A549 (cell line): ENCODE measurements around the gene CELF2. TPM values are rescaled to one million over a fixed set of nuclear protein-coding genes. Genes with fewer than 3 reads are reported as not detected.

Experiments
- ATAC-seq, 2 experiments: fragments of 200-7000 bp in 1 of 2; fragments of >200 bp in 1 of 2; cut with Nextera tagmentation in 1 of 2; cut with Tn5 transposase in 1 of 2; 3 replicates each; pipeline versions ENCODE4 v1.8.0 to v1.9.1; 2018 to 2020; ENCODE audit warnings: mild to moderate bottlenecking in 1 of 2, moderate library complexity in 1 of 2
- CTCF ChIA-PET: fragments of 300-600 bp; sonication (Branson Sonifier 250); formaldehyde crosslinking; extraction: SDS; loops from one replicate; lab custom pipeline; 2021; ENCODE audit warnings: antibody characterized with exemption, inconsistent platforms; lab: Yijun Ruan, JAX
- POLR2A ChIA-PET: fragments of 350-600 bp; formaldehyde crosslinking; extraction: SDS; loops from one replicate; lab custom pipeline; 2021; ENCODE audit warnings: antibody characterized with exemption, inconsistent platforms; lab: Yijun Ruan, JAX
- DNase-seq, 2 experiments: peaks; one replicate each; pipeline versions ENCODE4 v3.0.0 to v3.0.0-alpha.2; 2011 to 2016; ENCODE audit warnings: low read depth in 1 of 2, low spot score in 1 of 2
- FAIRE-seq: peaks from 2 replicates; lab custom pipeline; 2011; peaks lifted over from hg19 to GRCh38; lab: Jason Lieb, UNC
- H3K27ac ChIP-seq, 2 experiments: fragments of >200 bp; sonication (Bioruptor Twin); formaldehyde crosslinking; 3 replicates each; pipeline ENCODE4 v1.5.1; 2016 to 2017
- H3K4me1 ChIP-seq: fragments of >200 bp; sonication (Bioruptor Twin); formaldehyde crosslinking; 3 replicates; pipeline ENCODE4 v1.6.1; 2016
- H3K4me2 ChIP-seq: fragments of >200 bp; sonication (Bioruptor Twin); formaldehyde crosslinking; 3 replicates; pipeline ENCODE4 v1.6.1; 2016
- H3K4me3 ChIP-seq: fragments of >200 bp; sonication (Bioruptor Twin); formaldehyde crosslinking; 3 replicates; pipeline ENCODE4 v1.5.1; 2016
- H3K9me3 ChIP-seq: fragments of >200 bp; sonication (Bioruptor Twin); formaldehyde crosslinking; 3 replicates; pipeline ENCODE4 v1.6.1; 2016
- CEBPB ChIP-seq, 2 experiments: fragments of >200 bp in 1 of 2; sonication (Bioruptor Twin) in 1 of 2; formaldehyde crosslinking in 1 of 2; IDR thresholded peaks; 2 replicates each; pipeline ENCODE4 v1.6.1; 2012 to 2016
- E2F6 ChIP-seq: IDR thresholded peaks from 2 replicates; pipeline ENCODE4 v1.6.1; 2012; ENCODE audit warnings: low read depth, borderline replicate concordance
- ESRRA ChIP-seq: fragments of 150-350 bp; IDR thresholded peaks from 2 replicates; pipeline ENCODE4 v1.6.1; 2014; ENCODE audit warnings: mild to moderate bottlenecking, low read length, borderline replicate concordance
- FOSL2 ChIP-seq, 2 experiments: fragments of 450-650 bp in 1 of 2; fragments of >200 bp in 1 of 2; sonication (Bioruptor Twin) in 1 of 2; formaldehyde crosslinking; IDR thresholded peaks; 2 replicates each; pipeline versions ENCODE4 v1.5.0 to v1.6.1; 2016 to 2020; ENCODE audit warnings: mild to moderate bottlenecking in 1 of 2, moderate library complexity in 1 of 2
- HDAC2 ChIP-seq: fragments of 200-600 bp; sonication (generic); IDR thresholded peaks from 2 replicates; pipeline ENCODE4 v1.6.1; 2016
- HES2 ChIP-seq: fragments of >200 bp; sonication (Bioruptor Twin); formaldehyde crosslinking; IDR thresholded peaks from 2 replicates; pipeline ENCODE4 v1.6.1; 2016
- HEYL ChIP-seq: fragments of 250-450 bp; sonication (Bioruptor Pico); IDR thresholded peaks from 2 replicates; pipeline ENCODE4 v1.8.0; 2021; ENCODE audit warnings: mild to moderate bottlenecking, moderate library complexity
- HOXA7 ChIP-seq: fragments of 250-450 bp; sonication (Bioruptor Pico); IDR thresholded peaks from 2 replicates; pipeline ENCODE4 v1.5.0; 2020; ENCODE audit warnings: mild to moderate bottlenecking, moderate library complexity
- HOXB13 ChIP-seq: fragments of 250-450 bp; sonication (Bioruptor Pico); IDR thresholded peaks from 2 replicates; pipeline ENCODE4 v1.5.0; 2020; ENCODE audit warnings: low read depth, mild to moderate bottlenecking, moderate library complexity
- JUN ChIP-seq, 2 experiments: fragments of >200 bp; sonication (Bioruptor Twin); formaldehyde crosslinking; IDR thresholded peaks; 2 replicates in 1 of 2; 3 replicates in 1 of 2; pipeline ENCODE4 v1.6.1; 2016 to 2017
- KDM1A ChIP-seq: fragments of 200-600 bp; sonication (generic); IDR thresholded peaks from 2 replicates; pipeline ENCODE4 v1.6.1; 2016; ENCODE audit warnings: low read depth, mild to moderate bottlenecking
- MAZ ChIP-seq: fragments of 150-350 bp; IDR thresholded peaks from 2 replicates; pipeline ENCODE4 v1.6.1; 2014; ENCODE audit warnings: antibody characterized with exemption, low read depth, low read length, borderline replicate concordance
- PBX3 ChIP-seq: IDR thresholded peaks from 2 replicates; pipeline ENCODE4 v1.6.1; 2012
- POLR2A ChIP-seq: IDR thresholded peaks from 2 replicates; pipeline ENCODE4 v1.6.1; 2012; ENCODE audit warnings: mild to moderate bottlenecking, low read length
- POLR2AphosphoS2 ChIP-seq: conservative IDR thresholded peaks from 2 replicates; pipeline ENCODE4 v1.6.1; 2012; ENCODE audit warnings: low read length, improper control_type of control experiment, inconsistent platforms
- RCOR1 ChIP-seq: fragments of 150-350 bp; IDR thresholded peaks from 2 replicates; pipeline ENCODE4 v1.6.1; 2014; ENCODE audit warnings: antibody characterized with exemption, low read length, low read depth
- RNF2 ChIP-seq: fragments of 200-600 bp; sonication (generic); IDR thresholded peaks from 2 replicates; pipeline ENCODE4 v1.6.1; 2016; ENCODE audit warnings: low read depth, mild to moderate bottlenecking, antibody characterized with exemption, moderate library complexity, borderline replicate concordance
- TFCP2L1 ChIP-seq: fragments of 250-450 bp; sonication (Bioruptor Pico); IDR thresholded peaks from 2 replicates; pipeline ENCODE4 v1.5.0; 2021; ENCODE audit warnings: mild to moderate bottlenecking
- TP53 ChIP-seq: fragments of 250-450 bp; sonication (Bioruptor Pico); IDR thresholded peaks from 2 replicates; pipeline ENCODE4 v1.5.0; 2021; ENCODE audit warnings: mild to moderate bottlenecking, moderate library complexity
- ZNF302 ChIP-seq: fragments of 250-450 bp; sonication (Bioruptor Pico); IDR thresholded peaks from 2 replicates; pipeline ENCODE4 v1.9.0; 2021; ENCODE audit warnings: inconsistent platforms, mild to moderate bottlenecking, moderate library complexity
- ZSCAN20 ChIP-seq: fragments of 250-450 bp; sonication (Bioruptor Pico); IDR thresholded peaks from 2 replicates; pipeline ENCODE4 v1.8.0; 2022; ENCODE audit warnings: mild to moderate bottlenecking, moderate library complexity
- WGBS: methylation state at CpG from one replicate; pipeline ENCODE4 v1.1.6; 2017; ENCODE audit errors: missing lambda C conversion rate; 5-methylcytosine and 5-hydroxymethylcytosine counted together
- polyA plus RNA-seq, 4 experiments: library from polyadenylated mRNA; depleted of rRNA in 3 of 4; stranded (reverse); fragments of >200 nt; fragmentation: RNase III in 1 of 4; extraction: RNeasy Plus Mini Kit Qiagen cat#74134 plus additional on column Dnase treatment in 1 of 4; gene quantifications; 2 replicates in 3 of 4; 3 replicates in 1 of 4; pipeline ENCODE4 v1.2.3, GENCODE V29; 2011 to 2017

Gene CELF2
- polyA plus RNA-seq, 2 of the 4 experiments (the other 2 are of a cell fraction) = 0.01 to 0.03 TPM

GRCh38 chr10:10992072-10992471 lies 25.6 kb upstream of the CELF2 start:
- H3K4me2 ChIP-seq = no peak overlapping the region
- H3K27ac ChIP-seq = no peak overlapping the region
- no peak overlapping the region for H3K4me3 ChIP-seq
- WGBS = 0% methylated on average over 2 of the region's 2 CpGs
- ChIA-PET CTCF (interaction anchor here (1.1 kb wide), 1 partner anchor 12 kb away, joined by 3 read pairs; no protein-coding TSS in a partner anchor), POLR2A (no interaction called here)
- H3K9me3 ChIP-seq = no peaks in the 10 kb centered on the region
- TF ChIP-seq HDAC2 = no peak
- no peak for TF ChIP-seq POLR2A
- no peak for TF ChIP-seq POLR2AphosphoS2
- no peak for TF ChIP-seq KDM1A
- DNase-seq = no peak
- no peak for ATAC-seq
- H3K4me1 ChIP-seq = no peaks in the 10 kb centered on the region
- no peak for FAIRE-seq

GRCh38 chr10:10992961-10993714 lies 24.5 kb upstream of the CELF2 start:
- no peak for TF ChIP-seq HOXB13 (CRISPR knock-in tag)
- no peak for TF ChIP-seq ZSCAN20
- no peak for TF ChIP-seq ESRRA
- TF ChIP-seq RCOR1 = no peak
- no peak for ATAC-seq
- FAIRE-seq = no peak
- POLR2A ChIA-PET = no interaction called here
- CTCF ChIA-PET = no interaction called here
- Histone ChIP-seq H3K4me3 (no peak overlapping the region), H3K4me2 (no peak overlapping the region), H3K9me3 (no peaks in the 10 kb centered on the region), H3K4me1 (no peaks in the 10 kb centered on the region), H3K27ac (no peak overlapping the region)
- WGBS = 2% methylated on average over 3 of the region's 3 CpGs
- DNase-seq = no peak

- Histone ChIP-seq H3K9me3 (no peaks in the 10 kb centered on the region), H3K4me2 (no peak overlapping the region), H3K27ac (no peak overlapping the region), H3K4me3 (no peak overlapping the region), H3K4me1 (no peaks in the 10 kb centered on the region)
- ChIA-PET POLR2A (no interaction called here), CTCF (no interaction called here)
- no peak for ATAC-seq
- TF ChIP-seq MAZ = no peak
- no peak for TF ChIP-seq TP53 (CRISPR knock-in tag)
- TF ChIP-seq HOXA7 (CRISPR knock-in tag) = no peak
- TF ChIP-seq HEYL = no peak
- TF ChIP-seq CEBPB (IDR thresholded peaks at IDR 0.05) = no peak
- TF ChIP-seq HES2 = no peak
- TF ChIP-seq ZNF302 (CRISPR knock-in tag) = no peak
- TF ChIP-seq PBX3 = no peak
- no peak for TF ChIP-seq E2F6
- no peak for FAIRE-seq
- no peak for DNase-seq
Measured at GRCh38 chr10:10993785-10994184, 23.9 kb upstream of the CELF2 start.

GRCh38 chr10:10994360-10994759 lies 23.3 kb upstream of the CELF2 start:
- Histone ChIP-seq H3K4me3 (no peak overlapping the region), H3K27ac (no peak overlapping the region), H3K4me2 (no peak overlapping the region), H3K4me1 (no peaks in the 10 kb centered on the region)
- no peak for ATAC-seq
- POLR2A ChIA-PET = no interaction called here
- TF ChIP-seq RNF2 = no peak
- no peak for TF ChIP-seq JUN (IDR thresholded peaks at IDR 0.05)
- no peak for TF ChIP-seq TFCP2L1
- TF ChIP-seq FOSL2 (IDR thresholded peaks at IDR 0.05) = no peak
- TF ChIP-seq FOSL2 (CRISPR knock-in tag; IDR thresholded peaks at IDR 0.05) = no peak
- TF ChIP-seq HOXA7 (CRISPR knock-in tag) = no peak
- TF ChIP-seq, all 56 proteins: peak for 0
- no peaks in the 10 kb centered on the region for H3K9me3 ChIP-seq
- CTCF ChIA-PET = no interaction called here
- no peak for FAIRE-seq
- WGBS = 0% methylated on average over 2 of the region's 2 CpGs
- no peak for DNase-seq
